ENCODE measurements around the gene ANXA6.
"Not testable (repeated sequence)": the region's sequence is repeated elsewhere in the genome, so short reads cannot be mapped to it uniquely, and the experiment has no call there.

Gene ANXA6

GRCh38 chr5:151180291-151180690 is 22.7 kb upstream of the ANXA6 start:
- DNase-seq, result no peak

DNA sequence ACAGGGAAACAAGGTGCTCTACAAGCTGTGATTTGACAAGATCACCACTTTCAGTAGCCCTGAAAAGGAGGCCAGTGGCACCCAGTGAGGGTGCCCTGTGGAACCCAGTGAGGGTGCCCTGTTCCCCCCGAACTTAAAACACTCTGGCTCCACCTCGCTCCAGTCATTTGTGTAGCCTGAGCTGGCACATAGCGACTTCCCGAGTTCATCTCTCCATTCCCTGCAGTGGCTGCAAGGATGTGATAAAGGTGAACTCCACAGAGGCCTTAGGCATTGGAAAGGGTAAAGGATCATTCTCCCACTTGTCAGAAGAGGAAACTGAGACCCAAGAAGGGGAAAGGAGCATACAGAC is 21.9 kb upstream of the ANXA6 start:
- DNase-seq, result no peak

DNA sequence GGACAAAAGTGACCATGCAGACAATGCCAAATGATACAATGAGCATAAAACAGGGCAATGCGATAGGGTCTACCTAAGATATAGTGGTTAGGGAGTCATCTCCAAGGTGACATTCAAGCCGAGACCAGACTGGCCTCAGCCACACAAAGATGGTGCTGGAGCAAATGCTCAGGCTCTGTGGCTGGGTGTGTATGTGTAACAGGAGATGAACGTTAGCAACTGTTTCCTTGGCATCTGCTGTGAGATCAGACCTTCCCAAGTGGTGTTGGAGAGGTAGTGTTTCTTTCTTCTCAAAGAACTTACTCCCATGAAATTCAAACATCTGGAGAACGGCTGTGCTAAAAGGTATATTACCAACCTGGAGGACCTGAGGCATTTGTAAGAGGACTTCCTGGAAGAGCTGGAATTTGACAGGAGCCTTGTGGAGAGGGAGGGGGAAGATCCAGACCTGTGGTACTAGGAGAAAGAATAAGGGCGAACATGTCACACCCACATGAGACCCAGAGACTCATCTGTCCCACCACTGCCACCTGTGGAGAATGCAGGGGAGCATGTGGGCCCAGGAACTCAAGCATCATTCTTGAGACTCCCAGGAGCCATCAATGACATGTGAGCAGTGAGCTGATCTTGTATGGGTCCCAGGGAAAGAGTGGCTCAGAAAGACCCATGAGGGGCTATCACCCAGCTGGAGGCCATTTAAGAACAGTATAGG is 21.4 kb upstream of the ANXA6 start:
- no peak for DNase-seq

GRCh38 chr5:151178372-151178771 is 20.8 kb upstream of the ANXA6 start:
- DNase-seq, result no peak

DNA sequence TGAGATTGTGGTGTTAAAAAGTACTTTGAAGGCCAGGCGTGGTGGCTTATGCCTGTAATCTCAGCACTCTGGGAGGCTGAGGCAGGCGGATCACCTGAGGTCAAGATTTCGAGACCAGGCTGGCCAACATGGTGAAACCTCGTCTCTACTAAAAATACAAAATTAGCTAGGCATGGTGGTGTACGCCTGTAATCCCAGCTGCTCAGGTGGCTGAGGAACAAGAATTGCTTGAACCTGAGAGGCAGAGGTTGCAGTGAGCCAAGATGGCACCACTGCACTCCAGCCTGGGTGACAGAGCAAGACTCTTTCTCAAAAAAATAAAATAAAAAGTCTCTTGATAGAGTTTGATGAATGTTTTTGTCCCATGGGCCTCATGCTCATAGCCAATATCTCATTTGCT is 18.7 kb upstream of the ANXA6 start:
- DNase-seq, result not testable (repeated sequence)

- DNase-seq, result no peak
Measured at GRCh38 chr5:151174612-151175101, 17.1 kb upstream of the ANXA6 start.

DNA sequence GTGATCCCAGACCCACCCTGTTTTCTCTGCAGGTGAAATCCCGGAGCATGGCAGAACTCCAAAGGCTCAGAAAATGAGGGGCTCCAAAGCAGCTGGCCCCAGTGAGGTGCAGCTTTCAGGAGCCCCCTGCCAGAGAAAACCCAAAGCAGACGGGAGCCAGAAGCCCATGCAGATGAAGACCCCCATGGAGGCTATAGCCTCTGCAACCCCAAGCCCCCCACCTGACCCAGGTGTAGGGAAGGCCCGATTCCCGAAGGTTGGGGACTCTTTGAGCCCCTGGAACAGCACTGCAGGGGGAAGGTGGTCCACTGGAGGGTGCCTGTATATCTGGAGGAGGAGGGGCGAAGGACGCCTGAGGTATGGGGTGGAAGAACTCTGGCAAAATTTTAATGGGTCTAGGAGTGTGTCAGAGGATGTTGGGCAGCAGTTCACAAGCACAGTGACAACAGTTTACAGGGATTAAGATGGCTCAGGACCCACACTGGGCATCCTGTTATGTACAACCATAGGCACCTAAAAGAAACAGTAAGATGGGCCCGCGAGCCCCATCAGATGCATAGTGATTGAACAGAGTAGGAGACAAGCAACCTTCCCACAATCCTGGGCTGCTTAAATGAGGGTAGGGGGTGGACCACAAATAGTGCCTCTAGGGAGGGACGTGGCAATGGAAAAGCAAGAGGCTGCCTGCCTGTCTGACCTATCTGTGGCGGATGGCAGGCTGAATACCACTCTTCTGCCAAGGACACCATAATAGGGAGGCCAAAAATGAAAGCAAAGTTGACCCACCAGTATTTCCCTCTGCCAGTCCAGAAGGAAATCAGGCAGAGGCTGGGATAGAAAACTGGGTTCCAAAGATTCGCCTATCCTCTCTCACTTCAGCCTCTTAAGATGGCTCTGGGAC is 16.4 kb upstream of the ANXA6 start:
- no peak for DNase-seq

- no peak for DNase-seq
Measured at GRCh38 chr5:151171529-151171928, 13.9 kb upstream of the ANXA6 start.

DNA sequence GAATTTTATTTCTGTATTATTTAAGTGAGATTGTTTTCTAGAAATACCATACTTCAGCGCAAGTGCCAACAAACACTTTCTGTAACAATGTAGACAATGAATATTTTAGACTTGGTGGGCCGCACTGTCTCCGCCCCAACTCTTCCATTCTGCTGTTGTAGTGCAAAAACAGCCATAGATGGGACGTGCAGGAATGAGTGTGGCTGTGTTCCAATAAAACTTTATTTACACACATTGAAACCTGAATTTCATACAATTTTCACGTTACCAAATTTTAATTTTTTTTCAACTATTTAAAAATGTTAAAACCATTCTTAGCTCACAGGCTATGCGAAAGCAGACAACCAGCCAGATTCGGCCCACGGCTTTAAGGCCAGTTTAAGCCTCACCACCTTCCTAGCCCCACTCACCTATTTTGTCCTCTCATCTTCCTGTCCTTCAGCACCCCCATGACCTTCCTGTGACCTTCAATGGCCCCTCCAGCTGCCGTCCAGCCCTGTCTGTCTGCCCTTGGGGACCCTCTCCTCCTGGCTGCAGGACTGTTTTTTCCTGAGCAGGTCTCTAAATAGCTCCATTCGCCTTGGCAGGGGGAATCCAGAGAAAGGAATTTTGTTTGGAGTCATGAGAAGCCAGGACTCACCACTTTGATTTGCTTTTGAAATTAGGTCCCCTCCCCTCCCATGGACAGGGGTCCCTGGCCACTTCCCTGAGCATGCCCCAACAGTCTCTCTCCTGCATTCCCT is 11.2 kb upstream of the ANXA6 start:
- DNase-seq, result no peak

GRCh38 chr5:151167022-151167421 is 9.4 kb upstream of the ANXA6 start:
- no peak for DNase-seq

DNA sequence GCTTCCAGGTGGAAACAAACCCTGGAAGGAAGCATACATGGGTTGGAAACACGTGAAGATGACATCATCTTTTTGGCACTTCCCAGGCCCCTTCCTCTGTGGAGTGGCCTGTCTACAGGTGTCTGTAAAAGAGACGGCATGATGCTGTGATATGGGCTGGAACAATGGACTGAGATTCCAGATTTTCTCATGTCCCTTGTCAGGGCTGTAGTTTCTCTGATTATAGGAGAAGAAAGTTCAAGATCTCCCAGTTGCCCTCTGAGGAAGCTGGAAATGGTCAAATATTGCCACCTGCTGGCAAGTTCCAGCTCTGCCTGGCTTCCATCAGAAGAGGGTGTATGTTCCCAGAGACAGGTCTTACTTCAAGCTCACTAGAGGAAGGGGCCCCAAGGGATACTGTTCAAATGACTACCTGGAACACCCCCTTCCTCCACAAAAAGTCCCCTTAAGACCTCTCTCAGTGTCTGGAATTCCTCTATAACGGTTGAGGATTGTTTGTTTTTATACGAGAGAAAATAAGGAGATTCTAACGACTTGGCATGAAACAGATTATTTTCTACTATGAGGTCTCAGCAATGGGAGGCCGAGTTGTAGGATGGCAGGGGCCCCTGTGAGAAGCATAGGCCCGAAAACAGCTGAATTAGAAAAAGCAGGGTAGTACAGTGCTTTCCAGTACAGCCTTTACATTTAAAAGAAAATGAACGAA is 7.3 kb upstream of the ANXA6 start:
- peak in 1 of 2 experiments; percentile 68 for DNase-seq

GRCh38 chr5:151162776-151163175 is 5.2 kb upstream of the ANXA6 start:
- no peak for DNase-seq

DNA sequence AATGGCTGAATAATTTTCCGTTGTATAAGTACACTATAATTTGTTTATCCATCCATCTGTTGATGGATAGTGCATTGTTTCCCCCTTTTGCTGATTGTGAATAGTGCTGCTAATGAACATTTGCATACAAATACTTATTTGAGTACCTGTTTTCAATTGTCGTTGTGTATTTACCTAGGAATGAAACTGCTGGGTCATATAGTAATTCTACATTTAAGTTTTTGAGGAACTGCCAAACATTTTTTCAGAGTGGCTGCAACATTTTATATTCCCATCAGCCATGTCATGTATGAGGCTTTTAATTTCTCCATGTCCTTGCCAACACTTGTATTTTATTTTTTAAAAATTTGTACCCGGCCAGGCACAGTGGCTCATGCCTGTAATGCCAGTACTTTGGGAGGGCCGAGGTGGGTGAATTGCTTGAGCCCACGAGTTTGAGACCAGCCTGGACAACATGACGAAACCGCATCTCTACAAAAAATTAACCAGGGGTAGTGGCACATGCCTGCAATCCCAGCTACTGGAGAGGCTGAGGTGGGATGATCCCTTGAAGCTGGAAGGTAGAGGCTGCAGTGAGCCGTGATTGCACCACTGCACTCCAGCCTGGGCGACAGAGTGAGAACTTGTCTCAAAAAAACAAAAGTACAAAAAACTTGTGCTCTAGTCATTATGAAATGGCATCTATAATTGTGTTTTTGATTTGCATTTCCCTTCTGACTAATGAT is 2.2 kb upstream of the ANXA6 start:
- DNase-seq, result no peak

- DNase-seq, result no peak
Measured at GRCh38 chr5:151158287-151158661, 695 bp upstream of the ANXA6 start.

- no peak for DNase-seq
Measured at GRCh38 chr5:151156507-151157420, 815 bp downstream of the ANXA6 start.

DNA sequence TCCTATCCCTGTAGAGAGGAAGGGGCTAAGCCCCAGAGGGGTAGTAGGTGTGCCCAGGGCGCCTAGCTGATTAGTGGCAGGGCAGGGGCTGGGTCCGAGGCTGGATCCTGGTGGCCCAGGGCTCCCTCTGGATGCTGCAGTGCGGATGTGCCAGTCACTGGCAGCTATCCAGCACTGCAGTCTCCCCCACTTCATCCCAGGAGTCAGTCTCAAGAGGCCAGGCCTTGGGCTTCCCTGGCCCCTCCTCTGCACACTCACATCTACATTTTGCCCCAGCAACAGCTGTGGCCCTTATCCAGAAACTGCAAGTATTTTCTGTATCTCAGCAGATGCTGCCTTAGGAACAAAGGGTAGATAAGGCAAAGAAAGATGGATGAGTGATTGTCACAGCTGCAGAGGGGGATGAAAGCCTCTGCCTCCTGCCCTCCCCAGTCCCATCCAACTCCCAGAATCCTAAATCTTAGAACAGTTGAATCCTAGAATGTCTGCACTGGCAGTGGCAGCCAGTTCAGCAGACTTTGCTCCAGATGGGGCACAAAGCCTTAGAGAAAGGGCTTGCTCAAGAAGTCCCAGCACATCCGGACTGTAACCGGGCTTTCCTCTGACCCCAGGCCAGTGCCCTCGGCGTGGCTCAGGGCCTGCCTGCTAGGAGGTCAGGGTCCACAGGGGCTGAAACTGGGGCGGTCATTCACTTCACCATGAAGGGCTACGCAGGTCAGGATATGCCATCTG is 1.6 kb downstream of the ANXA6 start:
- DNase-seq, result no peak

- DNase-seq, result no peak
Measured at GRCh38 chr5:151154931-151155774, 2.4 kb downstream of the ANXA6 start.

GRCh38 chr5:151153766-151154272 is 3.8 kb downstream of the ANXA6 start:
- no peak for DNase-seq

DNA sequence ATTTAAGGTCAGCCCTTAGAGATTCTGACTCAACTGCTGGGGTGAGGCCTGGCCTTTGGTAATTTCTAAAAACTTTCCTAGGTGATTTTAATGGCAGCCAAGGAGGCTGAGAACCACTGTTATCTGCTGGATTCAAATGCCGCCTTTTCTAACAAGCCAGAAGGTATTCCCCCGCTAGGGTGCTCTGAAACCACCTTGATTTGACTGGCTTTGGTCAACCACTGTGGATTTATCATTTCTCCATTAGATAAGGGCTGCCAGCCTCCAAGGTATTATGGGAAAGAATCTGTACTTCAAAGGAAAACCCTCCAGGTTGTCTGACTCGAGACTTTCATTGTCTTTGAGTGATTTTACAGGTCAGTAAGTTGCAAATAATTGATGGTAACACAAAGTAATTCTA is 4.3 kb downstream of the ANXA6 start:
- no peak for DNase-seq

Data from cerebellar nuclear complex (tissue), 1 donor.